Eye (tissue), 1 donor: ENCODE data around the gene NAT10.
A peak's percentile ranks its signal among the peaks of the same experiment; 100 is the strongest.
"Not testable (repeated sequence)": the region's sequence is repeated elsewhere in the genome, so short reads cannot be mapped to it uniquely, and the experiment has no call there.

Experiments
- DNase-seq: peaks from one replicate; pipeline ENCODE4 v3.0.0-alpha.2; 2015

Gene NAT10

DNA sequence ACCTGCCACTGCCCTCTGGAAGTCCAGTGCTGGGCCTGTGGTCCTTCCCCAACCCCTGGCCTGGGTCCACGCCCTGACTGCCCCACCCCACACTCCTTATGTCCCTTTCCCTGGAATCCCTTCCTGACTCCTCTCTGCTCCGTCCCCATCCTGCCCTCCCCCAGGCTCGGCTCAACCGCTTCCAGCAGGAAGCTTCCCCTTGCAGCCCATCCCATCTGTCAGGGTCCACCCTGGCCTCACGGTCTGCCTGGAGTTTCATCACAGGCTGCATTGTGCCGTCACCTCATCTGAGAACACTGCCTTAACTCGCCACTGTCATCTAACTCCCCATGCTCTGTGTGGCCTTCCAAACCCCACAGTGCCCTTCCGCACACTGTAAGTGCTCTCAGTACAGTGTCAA lies 64.3 kb downstream of the NAT10 start:
- no peak for DNase-seq

DNA sequence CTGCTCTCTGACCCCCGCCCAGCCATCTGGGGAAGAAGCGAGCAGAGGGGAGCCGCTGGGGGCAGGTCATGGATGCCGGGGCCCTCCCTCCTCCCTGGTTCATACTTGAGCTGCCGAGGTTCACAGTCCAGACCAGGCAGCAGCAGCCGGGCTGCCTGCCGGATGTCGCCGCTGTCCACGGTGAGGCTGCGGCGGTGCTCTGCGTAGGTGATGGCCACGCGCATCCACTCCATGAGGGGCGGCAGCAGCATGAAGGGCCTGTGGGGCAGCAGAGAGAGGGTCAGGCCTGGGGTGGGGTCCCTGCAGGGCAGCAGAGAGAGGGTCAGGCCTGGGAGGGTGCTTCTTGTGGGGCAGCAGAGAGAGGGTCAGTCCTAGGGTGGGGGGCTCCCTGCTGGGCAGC lies 67.6 kb downstream of the NAT10 start:
- DNase-seq: no peak

- peak; percentile 92 for DNase-seq
Observed at GRCh38 chr11:34174412-34175041, 69.1 kb downstream of the NAT10 start.

- no peak for DNase-seq
Observed at GRCh38 chr11:34175284-34176019, 70.0 kb downstream of the NAT10 start.

DNA sequence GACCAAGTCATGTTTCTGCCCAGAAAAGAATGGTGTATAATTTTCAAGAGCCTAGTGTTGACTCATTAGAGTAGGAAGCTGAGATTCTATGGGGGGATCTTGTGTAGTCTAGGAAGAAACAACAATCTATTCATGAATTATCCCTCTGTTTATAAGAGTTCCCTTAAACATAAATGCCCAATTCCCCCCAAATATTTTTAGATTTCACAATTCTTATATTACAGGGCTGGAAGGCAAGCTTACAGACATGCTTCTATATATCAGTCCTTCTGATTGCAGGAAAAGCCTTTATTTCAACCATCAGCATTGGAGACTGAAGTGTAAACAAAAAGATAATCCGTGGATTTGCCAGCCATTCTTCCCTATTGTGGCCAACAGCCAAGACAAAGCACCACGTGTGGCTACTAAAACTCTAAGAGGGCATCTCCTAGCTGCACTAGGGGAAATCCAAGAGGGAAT lies 71.4 kb downstream of the NAT10 start:
- no peak for DNase-seq

GRCh38 chr11:34178209-34178821 lies 72.9 kb downstream of the NAT10 start:
- no peak for DNase-seq

DNA sequence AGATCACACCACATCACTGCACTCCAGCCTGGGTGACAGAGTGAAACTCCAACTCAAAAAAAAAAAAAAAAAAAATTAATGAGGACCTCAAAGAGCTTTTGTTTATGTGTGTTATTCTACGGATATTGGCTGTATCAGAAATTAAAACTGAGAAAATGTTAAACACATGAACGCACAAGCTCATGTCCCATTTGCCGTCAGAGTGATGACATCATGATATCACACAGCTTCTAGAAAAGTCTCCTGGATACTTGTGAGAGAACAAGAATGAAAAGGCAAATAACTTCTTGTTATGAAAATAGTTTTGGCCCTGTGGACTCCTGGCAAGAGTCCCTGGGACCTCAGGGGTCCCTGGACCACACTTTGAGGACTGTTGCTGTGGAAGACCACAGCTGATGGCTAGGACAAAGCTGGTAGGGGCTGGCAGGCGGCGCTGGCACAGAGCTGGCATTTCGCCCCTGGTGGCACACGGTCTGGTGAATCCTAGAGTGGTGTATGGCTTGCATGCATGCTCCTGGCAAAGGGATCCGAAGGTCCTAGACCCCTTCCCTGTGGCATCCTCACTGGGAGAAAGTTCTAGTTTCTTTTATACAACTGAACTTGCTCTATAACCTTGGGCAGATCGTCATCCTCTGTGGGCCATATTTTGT lies 73.7 kb downstream of the NAT10 start:
- DNase-seq: no peak

DNA sequence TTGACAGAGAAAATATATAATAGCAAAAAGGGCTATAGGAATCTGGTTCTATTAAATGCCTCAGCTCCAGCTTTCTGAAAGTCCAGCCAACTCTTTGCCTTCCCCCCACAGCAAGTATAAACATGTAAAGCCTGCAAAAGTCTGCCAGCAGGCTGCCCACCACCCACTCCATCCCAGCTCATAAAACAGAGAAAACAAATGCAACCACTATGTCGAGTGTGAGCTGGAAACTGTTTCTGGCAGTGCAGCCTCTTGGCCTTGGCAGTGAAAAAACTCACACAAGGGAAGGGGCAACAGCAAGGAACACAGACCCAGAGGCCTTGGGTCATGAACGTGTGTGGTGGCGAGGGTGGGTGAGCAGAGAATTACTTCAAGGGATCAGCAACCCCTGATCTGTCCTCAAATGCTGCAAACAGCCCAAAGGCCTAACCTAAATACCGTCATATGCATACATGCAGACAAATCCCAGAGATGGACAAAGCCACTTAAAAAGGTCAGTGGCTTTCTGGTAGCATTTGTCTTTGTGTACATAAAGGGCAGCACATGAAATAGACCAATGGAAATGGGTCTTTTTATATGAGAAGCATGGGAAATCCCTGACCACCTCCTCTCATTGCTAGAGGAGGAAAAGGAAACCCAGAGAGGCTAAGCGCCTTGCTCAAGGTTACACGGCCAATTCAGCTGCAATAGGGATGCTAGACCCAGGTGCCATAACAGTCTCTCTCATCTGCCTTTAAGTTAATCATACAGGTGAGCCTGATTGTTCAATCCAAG lies 74.8 kb downstream of the NAT10 start:
- DNase-seq: no peak

GRCh38 chr11:34180814-34181165 lies 75.4 kb downstream of the NAT10 start:
- DNase-seq: not testable (repeated sequence)

DNA sequence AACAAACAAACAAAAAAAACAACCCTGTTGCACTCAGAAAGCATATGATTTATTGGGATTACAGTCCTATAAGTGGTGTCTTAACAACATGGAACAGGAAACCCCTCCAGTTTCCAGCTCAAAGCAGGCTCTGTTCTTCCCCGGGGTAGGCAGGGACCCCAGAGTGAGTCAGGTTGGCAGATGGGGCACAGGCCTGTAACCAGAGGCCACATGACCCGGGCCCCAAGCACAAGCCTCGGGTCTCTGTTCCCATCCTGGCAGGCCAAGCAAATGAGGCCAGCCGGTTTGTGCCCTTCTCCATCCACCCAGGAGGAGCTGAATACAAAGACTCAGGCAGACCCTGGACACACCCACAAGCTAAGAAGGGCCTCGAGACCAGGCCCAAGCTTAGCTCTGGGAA lies 75.8 kb downstream of the NAT10 start:
- DNase-seq: no peak

GRCh38 chr11:34181856-34182405 lies 76.5 kb downstream of the NAT10 start:
- DNase-seq: no peak

DNA sequence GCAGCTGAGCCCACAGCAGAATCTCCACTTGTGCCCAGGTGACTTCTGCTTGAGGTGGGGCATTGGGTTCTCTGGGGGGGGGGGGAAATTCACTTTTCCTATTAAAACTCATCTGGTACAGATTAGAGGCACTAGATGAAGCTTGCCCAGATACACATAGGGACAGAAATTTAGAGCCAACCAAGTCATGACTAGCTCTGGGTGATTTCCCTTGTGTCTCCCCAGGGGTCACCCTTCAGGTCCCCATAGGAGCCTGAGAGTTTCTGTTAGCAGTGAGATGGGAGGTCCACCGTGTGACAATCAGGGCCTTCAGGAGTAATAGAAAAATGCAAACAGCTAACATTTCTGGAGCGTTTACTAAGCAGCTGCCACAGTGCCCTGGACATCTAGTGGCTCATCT lies 77.0 kb downstream of the NAT10 start:
- no peak for DNase-seq

- no peak for DNase-seq
Observed at GRCh38 chr11:34182921-34183685, 77.7 kb downstream of the NAT10 start.

GRCh38 chr11:34183848-34184391 lies 78.5 kb downstream of the NAT10 start:
- DNase-seq: no peak

DNA sequence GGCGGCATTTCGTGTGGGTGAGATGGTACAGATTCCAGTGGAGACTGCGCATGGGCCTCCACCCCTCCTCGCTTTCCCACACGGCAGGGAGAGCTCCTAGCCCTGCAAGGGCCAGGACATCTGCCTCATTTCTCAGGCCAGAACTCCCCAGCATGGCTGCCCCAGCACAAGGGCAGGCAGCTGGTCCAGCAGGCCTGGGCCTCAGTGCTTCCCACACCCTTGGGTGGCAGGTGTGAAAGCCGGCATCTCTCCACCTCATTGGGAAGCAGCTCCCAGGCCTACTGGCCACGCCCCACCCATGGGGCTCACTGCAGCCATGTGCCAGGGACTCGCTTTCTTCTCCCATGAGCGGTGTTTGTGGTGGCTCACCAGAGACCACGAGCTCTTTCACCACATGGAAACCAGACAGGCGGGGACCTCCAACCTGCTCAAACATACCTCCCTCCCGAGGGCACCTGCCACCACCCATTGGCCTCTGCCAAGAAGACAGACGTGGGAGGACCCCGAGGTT lies 79.1 kb downstream of the NAT10 start:
- DNase-seq: no peak

DNA sequence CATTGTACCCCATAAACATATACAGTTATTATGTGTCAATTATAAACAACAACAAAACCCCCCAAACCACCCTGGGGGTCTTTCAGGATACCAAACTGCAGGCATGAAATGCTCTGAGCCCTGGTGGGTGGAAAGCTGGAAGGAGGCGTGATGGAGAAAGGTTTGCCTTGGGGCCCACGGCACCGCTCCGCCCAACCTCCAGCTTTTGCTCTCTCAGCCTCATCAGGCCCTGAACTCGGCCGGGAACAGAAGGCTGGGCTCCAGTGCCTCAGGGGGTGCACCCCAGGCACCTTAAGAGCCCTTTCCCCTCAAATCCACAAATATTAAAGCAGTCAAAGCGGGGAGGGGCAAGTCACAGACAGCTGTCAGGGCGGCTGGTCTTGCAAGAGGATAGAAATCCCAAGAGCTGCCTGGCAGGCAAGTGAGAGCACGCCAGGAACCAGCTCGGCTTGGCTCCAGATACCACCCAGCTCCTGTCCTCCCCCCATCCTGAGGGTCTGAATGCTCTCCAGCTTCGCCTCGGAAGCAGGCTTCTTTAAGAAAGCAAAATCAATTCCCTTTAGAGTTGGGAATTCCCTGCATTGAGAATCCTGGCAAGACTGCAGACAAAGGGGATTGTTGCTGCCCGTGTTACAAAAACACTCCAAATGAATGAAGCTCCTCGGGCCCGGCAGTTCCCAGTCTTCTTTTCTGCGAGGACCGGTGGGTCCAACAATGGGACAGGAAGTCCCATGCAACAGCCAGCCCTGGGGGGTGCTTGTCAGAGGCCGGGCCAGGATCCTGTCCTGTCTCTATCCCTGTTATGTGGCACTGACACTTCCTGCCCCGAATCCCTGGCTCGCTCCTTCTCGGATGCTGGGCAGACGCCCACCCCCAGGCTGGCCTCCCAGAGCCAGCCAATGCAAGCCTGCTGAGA lies 80.8 kb downstream of the NAT10 start:
- peak; percentile 62 for DNase-seq

DNA sequence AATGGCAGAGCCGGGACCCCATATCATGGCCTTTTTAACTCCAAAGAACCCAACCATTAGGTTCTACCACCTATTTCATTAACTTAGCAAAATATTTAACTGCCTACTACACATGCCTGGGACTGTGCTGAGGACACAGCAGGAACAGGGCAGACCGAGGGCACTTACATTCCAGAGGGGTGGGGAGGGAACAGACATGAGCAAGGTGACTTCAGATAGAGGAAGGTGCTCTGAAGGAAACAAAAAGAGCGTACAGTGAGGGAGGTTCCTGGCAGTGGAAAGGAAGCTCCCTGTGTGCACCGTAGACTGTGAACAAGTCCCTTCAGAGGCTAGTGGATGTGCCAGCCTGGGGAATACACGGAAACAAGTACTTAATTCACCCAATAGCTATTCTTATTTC lies 82.8 kb downstream of the NAT10 start:
- no peak for DNase-seq

- DNase-seq: no peak
Observed at GRCh38 chr11:34189191-34189590, 83.8 kb downstream of the NAT10 start.

GRCh38 chr11:34190192-34191139 lies 85.0 kb downstream of the NAT10 start:
- no peak for DNase-seq
